Renal cortex interstitium (tissue), 11 donors: Measurements from ENCODE around the gene EFR3B. TPM values are rescaled to one million over a fixed set of nuclear protein-coding genes. Genes with fewer than 3 reads are reported as not detected.

Experiments used
- DNase-seq, 11 donors: peaks; one replicate each; pipeline ENCODE4 v3.0.0-alpha.2; 2013; ENCODE audit warnings: low read depth in 9 of 11, low spot score in 4 of 11; ENCODE audit errors: extremely low read depth in 1 of 11
- polyA plus RNA-seq, 3 donors: library from polyadenylated mRNA; unstranded; fragments of 120-200 nt; gene quantifications; one replicate each; pipeline ENCODE4 v1.2.1, GENCODE V29; 2013; ENCODE audit not compliant: insufficient read length in 3 of 3

Gene EFR3B
- polyA plus RNA-seq, 3 donors = 5.9 to 7.5 (median 7.4) TPM

DNA sequence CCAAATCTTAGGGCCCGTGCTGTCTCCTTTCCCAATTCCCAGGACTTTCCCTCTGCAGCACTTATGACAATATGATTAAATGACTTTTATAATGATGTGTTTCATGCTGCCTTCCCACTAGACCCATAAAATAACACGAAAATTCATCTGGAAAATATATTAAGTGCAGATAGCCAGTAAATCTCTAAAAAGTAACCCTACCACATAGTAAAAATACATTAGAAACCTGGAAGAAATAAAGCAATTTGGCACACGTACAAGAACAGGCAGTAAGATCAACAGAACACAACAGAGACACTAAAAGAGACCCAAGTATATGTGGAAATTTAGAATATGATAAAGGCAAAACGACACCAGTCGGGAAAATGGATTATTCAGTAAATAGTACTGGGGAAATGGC lies 156.7 kb downstream of the EFR3B start:
- DNase-seq = no peak

DNA sequence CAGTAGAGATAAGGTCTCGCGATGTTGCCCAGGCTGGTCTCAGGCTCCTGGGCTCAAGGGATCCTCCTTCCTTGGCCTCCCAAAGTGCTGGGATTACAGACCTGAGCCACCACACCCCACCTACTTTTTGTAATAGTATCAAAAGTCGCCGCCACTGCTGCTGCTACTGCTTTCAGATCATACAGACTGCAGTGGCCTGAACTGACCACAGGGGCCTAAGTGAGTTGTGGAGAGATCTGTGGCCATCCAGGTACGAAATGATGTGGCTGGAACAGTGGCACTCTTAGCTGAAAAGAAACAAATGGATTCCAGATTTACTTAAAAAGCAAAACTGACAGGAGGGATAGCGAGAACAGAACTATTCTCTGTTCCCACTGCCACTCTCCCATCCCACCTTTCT lies 159.4 kb downstream of the EFR3B start:
- DNase-seq = no peak

DNA sequence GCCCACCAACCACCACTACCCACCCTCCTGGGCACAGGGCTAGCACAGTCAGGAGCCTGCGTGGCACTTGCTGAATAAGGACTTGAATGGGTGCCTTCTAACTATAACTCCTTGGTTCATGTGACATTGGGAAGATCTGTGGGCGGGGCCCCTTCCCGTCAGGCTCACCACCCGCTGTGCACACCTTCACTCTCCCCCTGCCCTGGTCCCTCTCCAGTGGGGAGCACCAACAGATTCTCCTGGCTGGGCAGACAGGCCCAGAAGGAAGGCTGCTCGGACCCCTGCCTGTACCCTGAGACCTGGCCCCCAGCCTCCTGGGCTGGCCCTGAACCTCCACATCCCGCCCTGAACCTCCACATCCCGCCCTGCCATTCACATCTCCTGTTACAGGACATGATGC lies 159.9 kb downstream of the EFR3B start:
- no peak for DNase-seq

DNA sequence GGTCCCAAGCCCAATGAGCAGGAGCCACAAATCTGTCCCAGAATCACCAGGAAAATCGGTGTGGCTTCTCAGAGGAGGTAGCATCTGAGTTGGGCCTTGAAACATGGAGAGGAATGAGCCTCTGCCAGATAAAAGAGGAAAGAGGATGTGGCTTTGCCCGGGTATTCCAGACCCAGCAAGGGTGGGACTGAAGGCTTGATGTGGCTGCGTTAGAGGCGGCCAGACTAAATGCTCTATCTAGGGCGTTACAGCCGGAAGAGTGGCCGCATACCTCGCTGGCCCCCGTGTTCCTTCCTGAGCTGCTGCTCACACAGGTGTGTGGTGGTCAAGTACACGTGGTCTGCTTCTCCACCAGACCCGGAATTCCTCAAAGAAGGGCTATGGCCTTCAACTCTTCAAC lies 160.4 kb downstream of the EFR3B start:
- no peak for DNase-seq

DNA sequence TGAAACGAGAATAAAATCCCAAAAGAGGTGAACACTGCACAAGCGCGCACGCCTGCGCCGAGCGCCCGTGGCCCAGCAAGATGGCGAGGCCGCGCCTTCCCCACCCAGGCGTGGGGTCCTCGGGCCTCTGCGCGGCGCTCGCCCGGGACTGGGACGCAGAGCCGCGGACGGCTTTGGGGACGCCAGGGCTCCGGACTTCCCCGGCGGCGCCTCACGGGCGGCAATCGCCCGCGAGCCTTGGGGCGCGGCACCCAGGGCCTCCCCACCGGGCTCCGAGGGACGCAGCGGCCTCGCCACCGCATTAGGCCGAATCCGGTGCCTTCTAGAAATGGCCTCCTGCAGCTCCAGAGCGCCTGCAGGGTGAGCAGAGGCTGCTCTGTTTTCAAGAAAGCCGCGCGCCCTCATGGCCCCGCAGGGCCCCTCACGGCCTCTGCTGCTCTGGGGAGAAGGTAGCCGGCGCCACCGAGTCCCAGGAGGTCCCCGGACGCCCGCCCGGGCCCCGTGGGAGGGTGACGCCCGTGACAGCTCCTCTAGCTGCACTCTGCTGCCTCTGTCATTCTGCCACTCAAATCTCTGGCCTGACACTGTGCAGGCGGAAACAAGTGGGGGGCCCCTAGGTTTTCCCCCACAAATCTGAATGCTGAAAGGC lies 162.4 kb downstream of the EFR3B start:
- DNase-seq = no peak

DNA sequence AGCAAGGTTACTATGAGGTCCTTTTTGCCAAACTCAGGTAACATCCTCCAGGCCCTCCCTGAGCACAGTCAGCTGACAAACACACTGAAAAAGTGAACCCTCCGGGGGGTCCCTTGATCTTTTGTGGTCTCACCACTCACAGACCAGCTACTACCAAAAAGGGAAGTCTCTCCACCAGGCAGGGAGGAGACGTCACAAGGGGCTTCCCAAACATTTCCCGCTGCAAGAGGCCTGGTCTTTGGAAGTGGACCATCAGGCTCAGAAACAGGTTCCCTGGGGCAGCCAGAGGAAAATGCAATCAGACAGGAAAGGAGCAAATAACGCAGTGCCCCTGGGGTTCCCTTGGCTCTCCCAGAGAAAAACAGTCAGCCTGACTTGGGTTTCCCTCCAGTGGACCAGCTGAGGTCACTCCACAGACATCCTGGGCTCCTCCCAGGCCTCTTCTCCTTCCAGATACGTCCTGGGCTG lies 165.2 kb downstream of the EFR3B start:
- no peak for DNase-seq

Other genes with a start within 250 kb of the EFR3B start
- gene PTRHD1, start 248.7 kb upstream of the EFR3B start, polyA plus RNA-seq = 10 to 100 TPM; 36.2 to 41.0 (median 37.8) TPM
- 10 to 100 TPM; 19.2 to 21.0 (median 19.9) TPM for gene CENPO, start 248.7 kb upstream of the EFR3B start, polyA plus RNA-seq
- gene ADCY3, start 121.8 kb upstream of the EFR3B start, polyA plus RNA-seq = 10 to 100 TPM; 19.9 to 26.4 (median 20.0) TPM
- 10 to 100 TPM in 1 of 3 donors, 1 to 10 TPM in 2; 8.5 to 10.9 (median 9.2) TPM for gene DNAJC27, start 70.1 kb upstream of the EFR3B start, polyA plus RNA-seq
- 10 to 100 TPM in 1 of 3 donors, 1 to 10 TPM in 2; 3.1 to 13.1 (median 8.4) TPM for gene POMC, start 126.5 kb downstream of the EFR3B start, polyA plus RNA-seq